HFFc6 (cell line): ENCODE measurements around the gene TEX12. TPM values are rescaled to one million over a fixed set of nuclear protein-coding genes. Genes with fewer than 3 reads are reported as not detected.

Experiments used
- DNase-seq: peaks from one replicate; pipeline ENCODE4 v3.0.0-alpha.2; 2018
- H3K27ac Mint-ChIP-seq: 2 replicates; pipeline ENCODE4 v1.8.0; 2020; ENCODE audit warnings: mild to moderate bottlenecking, mixed read lengths
- H3K27me3 Mint-ChIP-seq: 2 replicates; pipeline ENCODE4 v1.8.0; 2021; ENCODE audit warnings: mild to moderate bottlenecking, moderate library complexity, mixed read lengths; ENCODE audit not compliant: insufficient read depth
- H3K36me3 Mint-ChIP-seq: 2 replicates; pipeline ENCODE4 v1.8.0; 2021; ENCODE audit warnings: low read depth, mixed read lengths
- H3K4me1 Mint-ChIP-seq: 2 replicates; pipeline ENCODE4 v1.8.0; 2020; ENCODE audit warnings: low read depth, mixed read lengths
- H3K4me3 Mint-ChIP-seq: 2 replicates; pipeline ENCODE4 v1.8.0; 2020; ENCODE audit warnings: mild to moderate bottlenecking, moderate library complexity, mixed read lengths
- H3K9me3 Mint-ChIP-seq: 2 replicates; pipeline ENCODE4 v1.8.0; 2020; ENCODE audit warnings: mild to moderate bottlenecking, mixed read lengths
- total RNA-seq, 6 experiments: library from RNA; stranded (reverse); fragmentation: NEBNext Ultra II Directional; extraction: Animal tissue kit (Norgen Biotek cat#: 25700); gene quantifications; 2 replicates in 1 of 6; 3 replicates in 5 of 6; pipeline ENCODE4 v1.2.3, GENCODE V29; 2021
- TF ChIP-seq, protein P1 (sequence below): fragments of 200-600 bp; sonication (generic); IDR thresholded peaks from 2 replicates; pipeline ENCODE4 v1.5.0; 2021; ENCODE audit warnings: antibody characterized with exemption, mild to moderate bottlenecking

The TEX12 gene
- total RNA-seq, 6 experiments from 2014 or later, result not detected

DNA sequence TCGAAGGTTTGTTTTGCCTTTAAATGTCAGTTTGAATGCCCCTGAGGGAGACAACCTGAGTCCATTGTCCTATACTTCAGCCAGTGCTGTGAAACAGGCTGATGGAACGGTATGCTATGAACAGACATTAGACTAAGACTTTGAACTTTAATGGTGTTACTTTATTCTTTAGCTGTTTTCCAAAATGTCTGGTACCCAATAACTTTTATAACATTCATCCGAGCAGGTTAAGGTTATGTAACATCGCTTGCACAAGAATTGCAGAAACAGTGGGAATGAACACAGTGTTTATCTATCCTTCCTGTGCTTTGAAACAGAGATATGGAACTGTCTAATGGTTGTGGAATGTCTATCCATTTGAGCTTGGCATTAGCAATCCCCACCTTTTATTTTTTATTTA lies 46.6 kb downstream of the TEX12 start:
- Mint-ChIP-seq H3K27ac (no peak overlapping the region), H3K27me3 (no peaks in the 10 kb centered on the region), H3K4me3 (no peak overlapping the region), H3K36me3 (no peaks in the 10 kb centered on the region), H3K9me3 (no peaks in the 10 kb centered on the region), H3K4me1 (peaks cover 40% of the 10 kb centered on the region)
- no peak for DNase-seq
- TF ChIP-seq, protein P1, sequence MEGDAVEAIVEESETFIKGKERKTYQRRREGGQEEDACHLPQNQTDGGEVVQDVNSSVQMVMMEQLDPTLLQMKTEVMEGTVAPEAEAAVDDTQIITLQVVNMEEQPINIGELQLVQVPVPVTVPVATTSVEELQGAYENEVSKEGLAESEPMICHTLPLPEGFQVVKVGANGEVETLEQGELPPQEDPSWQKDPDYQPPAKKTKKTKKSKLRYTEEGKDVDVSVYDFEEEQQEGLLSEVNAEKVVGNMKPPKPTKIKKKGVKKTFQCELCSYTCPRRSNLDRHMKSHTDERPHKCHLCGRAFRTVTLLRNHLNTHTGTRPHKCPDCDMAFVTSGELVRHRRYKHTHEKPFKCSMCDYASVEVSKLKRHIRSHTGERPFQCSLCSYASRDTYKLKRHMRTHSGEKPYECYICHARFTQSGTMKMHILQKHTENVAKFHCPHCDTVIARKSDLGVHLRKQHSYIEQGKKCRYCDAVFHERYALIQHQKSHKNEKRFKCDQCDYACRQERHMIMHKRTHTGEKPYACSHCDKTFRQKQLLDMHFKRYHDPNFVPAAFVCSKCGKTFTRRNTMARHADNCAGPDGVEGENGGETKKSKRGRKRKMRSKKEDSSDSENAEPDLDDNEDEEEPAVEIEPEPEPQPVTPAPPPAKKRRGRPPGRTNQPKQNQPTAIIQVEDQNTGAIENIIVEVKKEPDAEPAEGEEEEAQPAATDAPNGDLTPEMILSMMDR, result no peak

DNA sequence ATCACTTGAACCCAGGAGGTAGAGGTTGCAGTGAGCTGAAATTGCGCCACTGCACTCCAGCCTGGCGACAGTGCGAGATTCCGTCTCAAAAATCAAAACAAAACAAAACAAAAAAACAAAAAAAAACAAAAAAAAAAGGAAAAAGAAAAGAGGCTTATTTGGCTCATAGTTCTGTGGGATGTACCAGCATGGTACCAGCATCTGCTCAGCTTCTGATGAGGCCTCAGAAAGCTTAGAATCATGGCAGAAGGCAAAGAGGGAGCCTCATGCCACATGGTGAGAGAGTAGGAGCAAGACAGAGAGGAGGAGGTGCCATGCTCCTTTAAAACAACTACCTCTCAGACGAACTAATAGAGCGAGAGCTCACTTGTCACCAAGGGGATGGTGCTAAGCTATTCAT lies 48.4 kb downstream of the TEX12 start:
- Mint-ChIP-seq H3K27me3 (peaks cover 2% of the 10 kb centered on the region; the same call in 1 of the 2 replicates), H3K9me3 (no peaks in the 10 kb centered on the region), H3K4me1 (peaks cover 46% of the 10 kb centered on the region), H3K27ac (no peak overlapping the region), H3K4me3 (no peak overlapping the region), H3K36me3 (no peaks in the 10 kb centered on the region)
- TF ChIP-seq, protein P1, result no peak
- DNase-seq, result no peak

GRCh38 chr11:112216561-112217105 lies 49.5 kb downstream of the TEX12 start:
- Mint-ChIP-seq H3K27me3 (peaks cover 2% of the 10 kb centered on the region; the same call in 1 of the 2 replicates), H3K9me3 (no peaks in the 10 kb centered on the region)

GRCh38 chr11:112219476-112220232 lies 52.5 kb downstream of the TEX12 start:
- Mint-ChIP-seq H3K4me1 (peaks cover 39% of the 10 kb centered on the region), H3K27ac (no peak overlapping the region)

More at GRCh38 chr11:112216561-112217105, 49.5 kb downstream of the TEX12 start:
- TF ChIP-seq, protein P1, result no peak
- no peaks in the 10 kb centered on the region for H3K36me3 Mint-ChIP-seq
- peak; percentile 43 for DNase-seq
- peak overlapping the region; percentile 6; the same call in 1 of the 2 replicates for H3K27ac Mint-ChIP-seq
- H3K4me1 Mint-ChIP-seq, result peaks cover 47% of the 10 kb centered on the region
- H3K4me3 Mint-ChIP-seq, result no peak overlapping the region

DNA sequence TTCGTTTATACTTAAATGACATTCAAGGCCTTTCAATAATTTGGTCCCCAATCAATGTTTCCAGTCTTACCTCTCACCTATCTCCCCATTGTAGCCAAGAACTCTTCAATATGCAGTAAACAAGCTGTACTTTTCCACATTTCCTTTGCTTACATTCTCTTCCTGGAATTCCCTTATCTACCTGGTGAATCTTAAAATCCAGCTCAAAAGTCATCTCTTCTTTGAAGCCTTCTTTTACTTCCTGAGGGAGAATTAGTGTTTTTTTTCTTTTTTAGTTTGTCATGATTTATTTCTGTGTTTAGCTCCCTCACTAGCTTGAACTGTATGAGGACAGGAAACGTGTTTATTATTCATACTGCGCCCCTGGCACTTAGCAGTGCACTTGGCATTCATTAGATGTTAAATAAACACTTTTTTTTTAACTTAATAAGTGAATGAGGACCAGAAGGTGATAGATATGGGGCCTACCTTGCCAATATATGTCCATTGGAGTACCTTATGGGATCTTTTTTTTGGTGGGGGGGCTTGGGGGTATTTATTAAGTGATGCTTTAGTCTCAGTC lies 54.2 kb downstream of the TEX12 start:
- Mint-ChIP-seq H3K9me3 (no peaks in the 10 kb centered on the region), H3K27ac (peak overlapping the region; percentile 14; the same call in 1 of the 2 replicates), H3K27me3 (peaks cover 6% of the 10 kb centered on the region), H3K4me3 (no peak overlapping the region), H3K36me3 (no peaks in the 10 kb centered on the region), H3K4me1 (peaks cover 31% of the 10 kb centered on the region)
- TF ChIP-seq, protein P1, result no peak
- no peak for DNase-seq

More at GRCh38 chr11:112219476-112220232, 52.5 kb downstream of the TEX12 start:
- no peaks in the 10 kb centered on the region for H3K36me3 Mint-ChIP-seq
- DNase-seq, result peak; percentile 65
- TF ChIP-seq, protein P1, result peak; percentile 87
- peaks cover 2% of the 10 kb centered on the region for H3K27me3 Mint-ChIP-seq
- no peaks in the 10 kb centered on the region for H3K9me3 Mint-ChIP-seq
- H3K4me3 Mint-ChIP-seq, result no peak overlapping the region

Other genes with a start within 250 kb of the TEX12 start
- under 1 TPM; 0.35 to 0.96 (median 0.64) TPM for gene C11orf52, start 248.5 kb upstream of the TEX12 start, total RNA-seq
- 10 to 100 TPM in 1 of 6 experiments, 1 to 10 TPM in 5; 8.4 to 11.2 (median 9.7) TPM for gene DIXDC1, start 230.0 kb upstream of the TEX12 start, total RNA-seq
- 10 to 100 TPM; 35.9 to 44.2 (median 42.1) TPM for gene DLAT, start 142.0 kb upstream of the TEX12 start, total RNA-seq
- 1 to 10 TPM in 4 of 6 experiments, under 1 TPM in 2; 0.59 to 1.5 (median 1.1) TPM for gene PIH1D2, start 93.4 kb upstream of the TEX12 start, total RNA-seq
- 10 to 100 TPM; 17.0 to 22.2 (median 19.8) TPM for gene NKAPD1, start 93.1 kb upstream of the TEX12 start, total RNA-seq
- gene TIMM8B, start 80.6 kb upstream of the TEX12 start, total RNA-seq, result 10 to 100 TPM; 54.7 to 78.5 (median 64.2) TPM
- 100 to 1,000 TPM in 1 of 6 experiments, 10 to 100 TPM in 5; 81.8 to 105 (median 91.5) TPM for gene SDHD, start 80.5 kb upstream of the TEX12 start, total RNA-seq
- gene IL18, start 3.3 kb upstream of the TEX12 start, total RNA-seq, result 1 to 10 TPM in 4 of 6 experiments, under 1 TPM in 2; 0.83 to 1.5 (median 1.2) TPM
- gene BCO2, start 8.1 kb downstream of the TEX12 start, total RNA-seq, result 1 to 10 TPM in 5 of 6 experiments, under 1 TPM in 1; 0.83 to 2.0 (median 1.3) TPM
- 10 to 100 TPM; 73.1 to 78.9 (median 75.7) TPM for gene PTS, start 59.1 kb downstream of the TEX12 start, total RNA-seq
- gene PLET1, start 93.5 kb downstream of the TEX12 start, total RNA-seq, result not detected